Upper lobe of left lung (tissue), 6 donors: ENCODE data around the gene ELK4. TPM values are rescaled to one million over a fixed set of nuclear protein-coding genes. Genes with fewer than 3 reads are reported as not detected.

ENCODE experiments used
- ATAC-seq, 2 donors: fragments of 200-7000 bp; cut with Tn5 transposase; one replicate each; pipeline ENCODE4 v1.9.1; 2022; ENCODE audit warnings: mild to moderate bottlenecking in 2 of 2, moderate library complexity in 2 of 2; ENCODE audit not compliant: low FRiP score in 2 of 2
- DNase-seq, 2 donors: peaks; one replicate each; pipeline ENCODE4 v3.0.0-alpha.2; 2019 to 2020
- H3K27ac ChIP-seq, 4 donors: fragments of 200-600 bp; sonication (generic); one replicate each; pipeline ENCODE4 v1.5.1; 2016 to 2019
- H3K27me3 ChIP-seq, 4 donors: fragments of 200-600 bp; sonication (generic); one replicate each; pipeline ENCODE4 v1.5.1; 2017 to 2019
- H3K36me3 ChIP-seq, 4 donors: fragments of 200-600 bp; sonication (generic); one replicate each; pipeline ENCODE4 v1.5.1; 2016 to 2019
- H3K4me1 ChIP-seq, 4 donors: fragments of 200-600 bp; sonication (generic); one replicate each; pipeline ENCODE4 v1.5.1; 2018 to 2019
- H3K4me3 ChIP-seq, 4 donors: fragments of 200-600 bp; sonication (generic); one replicate each; pipeline ENCODE4 v1.5.1; 2017 to 2019; ENCODE audit warnings: mild to moderate bottlenecking in 2 of 4, moderate library complexity in 1 of 4
- H3K9me3 ChIP-seq, 4 donors: fragments of 200-600 bp; sonication (generic); one replicate each; pipeline ENCODE4 v1.5.1; 2018 to 2019
- CTCF ChIP-seq, 6 experiments: fragments of 450-650 bp in 4 of 6; fragments of 200-600 bp in 2 of 6; sonication (generic) in 2 of 6; IDR thresholded peaks; one replicate each; pipeline ENCODE4 v1.5.1; 2016 to 2019; ENCODE audit warnings: antibody characterized with exemption in 6 of 6
- EP300 ChIP-seq, 4 donors: sonication (generic); formaldehyde crosslinking; IDR thresholded peaks; one replicate each; pipeline ENCODE4 v1.5.1; 2017; ENCODE audit warnings: antibody characterized with exemption in 4 of 4, control low read depth in 2 of 4
- POLR2A ChIP-seq, 4 donors: fragments of 450-650 bp; IDR thresholded peaks; one replicate each; pipeline ENCODE4 v1.5.1; 2016 to 2017; ENCODE audit warnings: antibody characterized with exemption in 4 of 4, mild to moderate bottlenecking in 2 of 4
- POLR2AphosphoS5 ChIP-seq, 2 donors: sonication (generic); formaldehyde crosslinking; IDR thresholded peaks; one replicate each; pipeline ENCODE4 v1.5.1; 2017; ENCODE audit warnings: antibody characterized with exemption in 2 of 2
- WGBS, 2 donors: methylation state at CpG; one replicate each; pipeline ENCODE4 v1.1.5; 2017 to 2018; 5-methylcytosine and 5-hydroxymethylcytosine counted together
- total RNA-seq, 6 donors: library from RNA; depleted of rRNA in 4 of 6; stranded (reverse); fragments of >200 nt in 4 of 6; gene quantifications; one replicate each; pipeline versions ENCODE4 v1.1.0 to v1.2.1, GENCODE V29; 2016 to 2021
- donor health status: DM: no; HTN: no; CAD: no; lungs with moderate emphysema.
- donor health status: DM: no; HTN: yes; CAD: no; lungs with severe emphysema.

ELK4 gene
- total RNA-seq, 6 donors from 2014 or later, result 15.7 to 65.4 (median 30.2) TPM

- Histone ChIP-seq H3K9me3 (no peaks in the 10 kb centered on the region), H3K36me3 (peaks cover 0 to 17% (median 0%) of the 10 kb centered on the region in 4 donors), H3K4me1 (peaks cover 7 to 18% (median 10%) of the 10 kb centered on the region in 4 donors), H3K27me3 (no peaks in the 10 kb centered on the region), H3K27ac (no peak overlapping the region), H3K4me3 (no peak overlapping the region)
- DNase-seq, result peak in 1 of 2 donors; percentile 48
- TF ChIP-seq POLR2A (IDR thresholded peaks at IDR 0.05), result no peak
- no peak for TF ChIP-seq EP300 (IDR thresholded peaks at IDR 0.05)
- no peak for TF ChIP-seq CTCF (IDR thresholded peaks at IDR 0.05)
- TF ChIP-seq POLR2AphosphoS5 (IDR thresholded peaks at IDR 0.05), result no peak
- WGBS, 2 donors, result 66 to 78% methylated on average over 5 of the region's 5 CpGs
- ATAC-seq, result peak; percentile 34 to 48
These were observed 26.8 kb downstream of the ELK4 start for GRCh38 chr1:205604825-205605505.

GRCh38 chr1:205604059-205604458 lies 27.8 kb downstream of the ELK4 start:
- ATAC-seq, result peak in 1 of 2 donors; percentile 42

DNA sequence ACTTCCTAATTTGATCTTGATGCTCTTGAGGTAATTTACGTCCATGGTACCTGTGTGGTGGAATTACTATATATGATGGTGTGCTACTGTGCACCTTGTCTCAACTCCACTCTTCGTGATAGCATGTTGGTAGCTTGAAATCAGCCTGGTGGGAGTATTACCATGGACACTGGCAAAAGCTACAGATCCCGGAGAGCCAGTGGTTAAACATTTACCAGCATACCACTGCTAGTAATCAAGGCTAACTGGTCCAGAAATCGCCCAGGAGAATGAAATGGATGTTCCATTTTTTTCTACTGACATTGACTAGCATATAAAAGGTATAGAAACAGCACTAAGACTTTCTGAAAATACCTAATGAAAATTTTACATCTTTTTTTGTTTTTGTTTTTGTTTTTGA lies 30.6 kb downstream of the ELK4 start:
- TF ChIP-seq POLR2AphosphoS5 (IDR thresholded peaks at IDR 0.05) (no peak), EP300 (IDR thresholded peaks at IDR 0.05) (no peak), POLR2A (IDR thresholded peaks at IDR 0.05) (no peak), CTCF (IDR thresholded peaks at IDR 0.05) (no peak)
- WGBS, 2 donors, result 83 to 84% methylated on average over 4 of the region's 4 CpGs
- no peak overlapping the region for H3K27ac ChIP-seq

More at GRCh38 chr1:205604059-205604458, 27.8 kb downstream of the ELK4 start:
- DNase-seq, result no peak
- H3K9me3 ChIP-seq, result no peaks in the 10 kb centered on the region
- H3K4me3 ChIP-seq, result no peak overlapping the region
- no peaks in the 10 kb centered on the region for H3K27me3 ChIP-seq
- no peak overlapping the region for H3K27ac ChIP-seq
- peaks cover 12 to 19% (median 16%) of the 10 kb centered on the region in 4 donors for H3K4me1 ChIP-seq
- TF ChIP-seq EP300 (IDR thresholded peaks at IDR 0.05), result no peak
- TF ChIP-seq POLR2AphosphoS5 (IDR thresholded peaks at IDR 0.05), result no peak
- TF ChIP-seq POLR2A (IDR thresholded peaks at IDR 0.05), result no peak
- no peak for TF ChIP-seq CTCF (IDR thresholded peaks at IDR 0.05)
- WGBS, 2 donors, result 89% methylated on average over 5 of the region's 5 CpGs
- peaks cover 0 to 17% (median 0%) of the 10 kb centered on the region in 4 donors for H3K36me3 ChIP-seq

GRCh38 chr1:205600085-205600484 lies 31.7 kb downstream of the ELK4 start:
- peaks cover 0 to 17% (median 0%) of the 10 kb centered on the region in 4 donors for H3K36me3 ChIP-seq
- H3K9me3 ChIP-seq, result no peaks in the 10 kb centered on the region
- H3K4me1 ChIP-seq, result peaks cover 17 to 23% (median 19%) of the 10 kb centered on the region in 4 donors
- no peaks in the 10 kb centered on the region for H3K27me3 ChIP-seq
- no peak overlapping the region for H3K4me3 ChIP-seq
- DNase-seq (no peak), ATAC-seq (no peak)
- WGBS, 2 donors, result 50 to 71% methylated on average over 1 of the region's 1 CpG
- H3K27ac ChIP-seq, result peak overlapping the region in 3 of 4 donors; percentile 45 to 82 (median 60)
- TF ChIP-seq CTCF (IDR thresholded peaks at IDR 0.05), result no peak
- no peak for TF ChIP-seq POLR2A (IDR thresholded peaks at IDR 0.05)
- TF ChIP-seq EP300 (IDR thresholded peaks at IDR 0.05), result no peak
- no peak for TF ChIP-seq POLR2AphosphoS5 (IDR thresholded peaks at IDR 0.05)

More for the DNA sequence above, 30.6 kb downstream of the ELK4 start:
- Histone ChIP-seq H3K9me3 (no peaks in the 10 kb centered on the region), H3K36me3 (peaks cover 0 to 17% (median 0%) of the 10 kb centered on the region in 4 donors), H3K4me3 (no peak overlapping the region), H3K4me1 (peaks cover 17 to 26% (median 22%) of the 10 kb centered on the region in 4 donors), H3K27me3 (no peaks in the 10 kb centered on the region)
- no peak for ATAC-seq
- no peak for DNase-seq
